Measurements from ENCODE around the gene INPP5J. TPM values are rescaled to one million over a fixed set of nuclear protein-coding genes. Genes with fewer than 3 reads are reported as not detected.
"Not testable (repeated sequence)": the region's sequence is repeated elsewhere in the genome, so short reads cannot be mapped to it uniquely, and the experiment has no call there.

INPP5J gene
- polyA plus RNA-seq, 3 donors = 4.2 to 6.1 (median 5.8) TPM

DNA sequence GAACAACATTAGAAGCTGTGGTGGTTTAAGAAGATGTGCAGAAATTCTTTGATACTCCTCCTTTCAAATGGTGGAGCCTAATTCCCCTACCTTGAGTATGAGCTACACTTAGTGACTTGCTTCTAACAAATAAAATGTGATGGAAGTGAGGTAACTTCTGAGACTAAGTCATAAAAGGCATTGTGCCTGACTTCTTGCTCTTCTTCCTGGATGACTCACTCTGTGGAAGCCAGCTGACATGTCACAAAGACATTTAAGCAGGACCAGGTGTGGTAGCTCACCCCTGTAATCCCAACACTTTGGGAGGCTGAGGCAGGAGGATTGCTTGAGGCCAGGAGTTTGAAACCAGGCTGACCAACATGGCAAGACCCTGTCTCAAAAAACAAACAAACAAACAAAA lies 21.5 kb downstream of the INPP5J start:
- DNase-seq = no peak

DNA sequence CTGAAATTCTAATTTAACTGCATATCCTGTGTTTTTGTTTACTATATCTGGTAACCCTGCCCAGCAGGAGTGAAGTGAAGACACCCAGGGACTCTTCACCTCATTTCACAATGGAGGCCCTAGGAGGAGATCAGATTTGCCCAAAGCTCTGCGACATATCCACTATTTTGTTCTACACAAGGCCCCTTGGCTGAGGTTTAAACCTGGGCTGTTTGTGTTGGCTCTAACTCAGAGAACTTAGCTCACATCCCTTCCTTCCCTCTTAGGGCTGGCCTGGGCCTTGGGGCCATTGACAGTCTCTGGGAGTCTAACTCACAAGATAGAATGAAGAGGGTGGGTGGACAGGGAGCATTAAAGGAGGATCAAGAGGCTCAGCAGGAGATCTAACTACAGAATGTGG lies 25.7 kb downstream of the INPP5J start:
- DNase-seq = no peak

DNA sequence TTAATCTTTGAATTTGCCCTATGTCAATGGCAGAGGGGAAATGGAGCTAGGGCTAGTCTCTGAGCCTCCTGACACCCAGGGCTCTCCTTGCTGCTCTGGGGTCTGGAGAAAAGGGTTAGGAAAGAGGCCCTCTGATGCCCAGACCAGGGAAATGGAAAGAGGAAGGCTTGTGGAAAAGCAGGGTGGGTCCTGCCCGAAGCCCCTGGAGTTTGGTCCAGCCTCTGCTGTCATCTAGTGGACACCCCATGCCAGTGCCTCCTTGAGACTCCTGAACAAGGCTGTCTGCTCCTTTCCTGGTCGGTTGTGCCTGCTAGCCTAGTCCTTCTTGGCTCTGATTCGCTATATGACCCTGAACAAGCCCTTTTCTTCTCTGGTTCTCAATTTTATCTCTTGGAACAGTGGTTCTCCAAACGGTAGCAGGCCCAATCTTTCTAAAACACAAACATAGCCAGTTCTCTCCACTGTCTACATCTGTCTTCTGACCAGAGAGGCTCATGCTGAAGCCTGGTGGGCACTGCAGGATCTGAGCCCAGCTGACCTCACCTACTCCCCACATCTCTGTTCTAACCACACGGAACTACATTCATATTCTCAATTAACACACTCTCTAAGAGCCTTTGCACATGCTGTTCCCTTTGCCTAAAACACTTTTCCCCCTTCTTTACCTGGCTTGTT lies 26.3 kb downstream of the INPP5J start:
- peak; percentile 58 for DNase-seq

DNA sequence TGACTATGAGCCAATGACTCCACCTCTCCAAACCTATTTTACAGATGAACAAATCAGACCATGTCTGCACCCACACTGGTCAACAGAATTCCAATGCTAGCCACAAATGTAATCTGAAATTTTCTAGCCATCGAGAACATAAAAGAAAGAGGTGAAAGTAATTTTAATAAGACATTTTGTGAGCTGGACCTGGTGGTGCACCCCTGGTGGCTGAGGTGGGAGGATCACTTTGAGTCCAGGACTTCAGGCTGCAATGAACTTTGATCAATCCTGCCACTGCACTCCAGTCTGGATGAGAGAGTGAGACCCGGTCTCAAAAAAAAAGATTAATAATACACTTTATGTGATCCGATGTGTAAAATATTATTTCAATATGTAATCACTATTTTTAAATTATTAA lies 27.8 kb downstream of the INPP5J start:
- DNase-seq = no peak

DNA sequence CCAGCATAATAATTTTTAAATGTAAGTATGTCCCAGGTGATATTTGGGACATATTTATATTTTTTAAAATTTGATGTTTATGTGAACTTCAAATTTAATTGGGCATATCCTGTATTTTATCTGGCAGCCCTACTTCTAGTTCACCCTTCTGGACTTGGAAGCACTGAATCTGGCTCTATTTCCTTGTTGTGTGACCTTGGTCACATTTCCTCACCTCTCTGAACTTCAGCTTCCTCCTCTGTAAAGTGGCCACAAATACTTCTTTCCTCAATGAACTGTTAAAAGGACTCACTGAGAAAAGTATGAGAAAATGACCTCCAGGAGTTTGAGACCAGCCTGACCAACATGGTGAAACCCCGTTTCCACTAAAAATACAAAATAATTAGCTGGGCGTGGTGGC lies 29.1 kb downstream of the INPP5J start:
- DNase-seq = no peak

DNA sequence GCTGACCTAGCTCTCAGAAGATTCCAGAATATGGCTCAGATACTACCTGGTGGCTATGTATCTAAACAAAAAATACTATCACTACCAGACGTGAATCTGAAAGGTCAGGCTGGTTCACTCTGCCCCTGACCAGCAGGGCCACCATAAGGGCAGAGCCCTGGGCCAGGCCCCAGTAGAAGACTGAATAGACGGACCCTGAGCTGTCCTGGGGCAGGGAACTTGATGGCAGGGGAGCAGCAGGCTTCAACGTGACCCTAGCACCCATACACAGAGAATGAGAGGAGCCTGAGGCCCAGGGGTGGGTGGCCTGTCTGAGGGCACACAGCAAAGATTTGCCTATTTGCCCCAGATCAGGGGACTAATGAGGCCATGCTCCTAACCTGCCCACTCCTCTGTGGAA lies 30.6 kb downstream of the INPP5J start:
- no peak for DNase-seq

DNA sequence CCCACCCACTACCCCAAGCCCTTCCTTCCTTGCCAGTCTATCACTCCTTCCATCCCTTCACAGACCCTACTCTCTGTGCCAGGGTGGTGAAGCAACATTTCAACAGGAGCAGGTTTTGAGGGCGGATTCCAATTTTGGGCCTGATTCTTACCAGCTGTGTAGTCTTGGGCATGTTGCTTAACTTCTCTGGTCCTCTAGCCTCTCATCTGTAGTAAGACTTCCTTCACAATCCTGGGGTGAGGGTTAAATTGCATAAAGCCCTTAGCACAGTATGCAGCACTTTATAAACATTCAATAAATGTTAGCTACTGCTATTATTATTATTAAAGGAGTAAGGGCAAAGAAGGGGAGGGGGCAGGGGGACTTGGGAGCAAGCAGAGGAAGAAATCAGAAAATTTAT lies 32.2 kb downstream of the INPP5J start:
- DNase-seq = no peak

DNA sequence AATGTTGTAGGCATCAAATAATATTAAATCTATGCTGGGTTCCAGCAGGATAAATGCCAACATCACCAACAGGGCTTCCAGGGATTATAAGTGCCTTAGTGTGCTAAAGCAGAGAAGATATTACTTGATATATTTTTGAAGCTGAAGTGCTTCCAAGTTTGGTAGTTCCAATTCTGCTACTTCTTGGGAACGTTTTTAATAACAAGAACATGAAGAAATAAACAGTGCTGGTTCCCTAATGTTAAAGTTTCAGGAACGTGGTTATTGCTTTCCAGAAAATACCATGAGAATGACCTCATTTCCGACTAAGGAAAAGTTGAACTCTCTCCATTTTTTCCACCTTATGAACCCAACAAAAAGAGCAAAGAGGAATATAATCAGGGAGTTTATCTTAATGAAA lies 32.7 kb downstream of the INPP5J start:
- no peak for DNase-seq

DNA sequence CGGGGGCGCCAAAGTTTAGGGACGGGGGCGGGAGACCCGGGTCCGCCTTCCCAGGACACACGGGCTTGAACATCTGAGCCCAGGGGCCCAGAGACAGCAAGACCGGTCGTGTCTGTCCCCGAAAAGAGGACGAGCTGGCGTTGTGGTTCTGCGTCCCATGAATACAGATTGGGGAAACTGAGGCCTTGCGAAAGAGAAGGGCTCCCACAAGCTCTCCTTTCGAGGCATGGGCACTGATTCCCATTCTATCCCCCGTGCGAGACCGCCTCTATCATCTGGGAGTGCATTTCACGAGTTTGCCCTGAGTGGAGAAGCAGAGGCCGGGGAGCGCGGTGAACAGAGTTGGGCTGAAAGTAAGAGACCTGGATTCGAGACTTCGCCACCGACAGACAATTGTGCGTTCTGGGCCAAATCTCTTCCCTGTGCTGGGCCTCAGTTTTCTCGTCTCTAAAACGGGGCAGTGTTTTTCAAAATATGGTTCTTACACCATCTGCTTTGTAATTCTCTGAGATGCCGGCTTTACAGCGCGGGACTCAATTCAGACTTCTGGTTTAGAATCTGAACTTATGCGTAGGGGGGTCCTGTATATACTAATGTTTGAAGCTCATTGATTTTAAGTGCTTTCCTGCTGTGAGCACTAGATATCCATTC lies 37.7 kb downstream of the INPP5J start:
- no peak for DNase-seq

DNA sequence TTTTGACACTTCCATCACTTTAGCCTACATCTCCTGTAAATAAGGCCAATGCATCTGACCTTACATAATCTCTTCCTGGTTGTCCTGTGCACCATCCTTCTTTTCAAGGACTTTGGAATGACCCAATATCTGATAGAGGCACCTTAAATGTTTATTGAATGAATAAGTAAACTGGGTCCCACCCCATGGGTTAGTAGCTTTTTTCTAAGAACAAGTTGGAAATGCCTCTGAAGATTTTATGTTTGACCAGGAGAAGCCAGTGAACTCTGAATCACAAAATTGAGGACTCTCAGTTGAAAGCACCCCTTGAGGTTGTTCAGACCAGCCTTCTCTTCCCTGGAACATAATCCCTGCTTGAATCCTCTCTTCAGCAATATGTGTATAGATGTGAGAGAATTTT lies 38.6 kb downstream of the INPP5J start:
- DNase-seq = no peak

DNA sequence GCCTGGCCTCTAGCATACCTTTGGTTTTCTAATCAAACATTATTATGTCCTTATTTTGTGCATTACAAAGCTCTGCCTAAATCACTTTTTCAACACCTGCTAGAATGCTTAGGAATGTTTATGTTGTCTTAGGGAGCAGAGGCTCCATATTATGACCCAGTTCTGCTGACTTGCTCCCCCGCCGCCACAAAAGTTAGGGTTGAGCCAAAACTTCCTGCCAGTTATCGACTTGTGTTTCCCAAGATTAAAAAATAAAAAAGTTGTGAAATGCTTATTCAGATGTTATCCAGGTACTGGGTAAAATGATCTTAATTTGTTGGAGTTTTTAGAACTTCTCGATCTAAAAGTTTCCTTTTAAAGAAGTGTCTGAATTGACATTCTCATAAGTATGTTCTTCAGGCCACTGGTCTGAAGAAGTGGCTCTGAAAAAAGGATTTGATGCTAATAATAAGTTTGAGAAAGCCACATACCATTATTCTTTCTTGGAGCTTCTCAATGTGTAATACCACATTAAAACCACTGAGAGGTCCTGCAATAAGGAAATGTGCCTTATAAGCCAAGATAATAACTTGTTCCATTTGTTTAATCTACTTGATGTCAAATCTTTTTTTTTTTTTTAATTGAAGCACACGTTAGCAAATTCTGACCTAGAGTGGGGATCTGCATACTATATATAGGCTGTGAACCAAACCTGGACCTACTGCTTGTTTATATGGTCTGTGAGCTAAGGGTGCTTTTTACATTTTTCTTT lies 39.4 kb downstream of the INPP5J start:
- no peak for DNase-seq

DNA sequence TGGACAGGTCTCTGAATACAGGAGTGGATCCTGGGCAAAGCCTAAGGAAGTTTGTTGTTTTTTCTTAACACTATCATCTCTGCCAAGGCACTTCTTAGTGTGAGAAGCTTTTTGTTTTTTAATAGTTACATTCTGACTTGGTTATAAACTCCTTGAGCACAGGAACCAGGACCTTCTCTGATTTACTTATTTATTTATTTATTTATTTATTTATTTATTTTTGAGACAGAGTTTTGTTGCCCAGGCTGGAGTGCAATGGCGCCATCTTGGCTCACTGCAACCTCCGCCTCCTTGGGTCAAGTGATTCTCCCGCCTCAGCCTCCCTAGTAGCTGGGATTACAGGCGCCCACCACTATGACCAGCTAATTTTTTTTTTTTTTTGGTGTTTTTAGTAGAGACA lies 48.2 kb downstream of the INPP5J start:
- DNase-seq = no peak

DNA sequence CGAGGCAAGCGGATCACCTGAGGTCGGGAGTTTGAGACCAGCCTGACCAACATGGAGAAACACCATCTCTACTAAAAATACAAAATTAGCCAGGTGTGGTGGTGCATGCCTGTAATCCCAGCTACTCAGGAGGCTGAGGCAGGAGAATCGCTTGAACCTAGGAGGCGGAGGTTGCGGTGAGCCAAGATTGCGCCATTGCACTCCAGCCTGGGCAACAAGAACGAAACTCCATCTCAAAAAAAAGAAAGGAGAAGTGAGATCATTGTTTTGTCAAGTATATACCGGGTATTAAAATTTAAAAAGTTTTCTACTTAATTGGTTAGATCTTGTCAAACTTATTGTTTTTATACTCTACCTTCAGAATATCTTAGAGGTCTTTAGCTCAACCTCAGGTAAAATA lies 49.0 kb downstream of the INPP5J start:
- DNase-seq = not testable (repeated sequence)

DNA sequence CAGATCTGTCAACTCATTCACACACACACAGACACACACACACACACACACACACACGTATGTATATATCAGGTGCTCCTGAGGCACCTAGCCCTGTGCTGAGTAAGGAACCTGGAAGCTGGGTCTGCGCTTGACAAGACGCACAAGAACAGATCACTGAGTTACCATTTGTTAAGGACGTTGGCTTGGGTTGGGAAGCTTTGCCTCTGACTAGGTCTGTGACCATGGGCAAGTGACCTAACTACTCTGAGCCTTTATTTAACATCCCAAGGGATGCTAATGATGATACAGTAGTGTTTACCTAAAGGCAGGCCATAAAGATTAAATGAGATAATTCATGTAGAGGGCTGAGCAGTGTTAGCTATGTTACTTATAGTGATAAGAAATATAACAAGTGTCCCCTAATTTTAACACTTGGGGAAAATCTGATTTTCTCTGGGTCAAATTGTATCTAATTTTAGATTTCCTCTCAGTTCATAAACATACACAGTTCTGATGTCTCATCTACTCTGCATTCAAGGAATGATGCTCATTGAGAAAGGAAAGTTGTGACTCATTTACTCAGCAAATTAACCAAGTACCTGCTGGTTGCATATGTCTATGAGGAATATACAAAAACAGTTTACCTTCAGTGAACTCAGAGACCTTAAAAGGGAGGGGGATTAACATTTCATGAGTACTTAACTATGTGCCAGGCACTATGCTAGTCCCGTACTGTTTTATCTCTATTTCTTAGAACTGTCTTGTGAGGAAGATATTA lies 50.8 kb downstream of the INPP5J start:
- DNase-seq = no peak

DNA sequence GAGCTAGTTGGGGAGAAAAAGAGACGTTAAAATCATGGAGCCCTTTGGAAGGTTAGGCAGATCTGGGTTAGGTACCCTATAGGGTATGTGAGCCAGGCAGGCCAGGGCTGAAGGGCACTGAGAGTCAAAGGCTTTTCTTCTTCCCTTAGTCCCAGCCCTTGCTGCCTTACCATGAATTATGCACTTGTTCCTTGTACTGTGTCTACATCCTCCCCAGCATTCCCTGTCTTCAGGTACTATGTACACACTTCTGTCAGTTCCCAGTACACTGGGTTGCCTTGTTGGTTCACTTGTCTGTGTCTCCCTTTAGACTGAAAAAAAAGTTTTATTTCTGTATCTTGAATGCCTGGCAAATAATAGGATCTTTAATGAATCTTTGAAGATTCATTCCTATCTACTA lies 54.2 kb downstream of the INPP5J start:
- no peak for DNase-seq

DNA sequence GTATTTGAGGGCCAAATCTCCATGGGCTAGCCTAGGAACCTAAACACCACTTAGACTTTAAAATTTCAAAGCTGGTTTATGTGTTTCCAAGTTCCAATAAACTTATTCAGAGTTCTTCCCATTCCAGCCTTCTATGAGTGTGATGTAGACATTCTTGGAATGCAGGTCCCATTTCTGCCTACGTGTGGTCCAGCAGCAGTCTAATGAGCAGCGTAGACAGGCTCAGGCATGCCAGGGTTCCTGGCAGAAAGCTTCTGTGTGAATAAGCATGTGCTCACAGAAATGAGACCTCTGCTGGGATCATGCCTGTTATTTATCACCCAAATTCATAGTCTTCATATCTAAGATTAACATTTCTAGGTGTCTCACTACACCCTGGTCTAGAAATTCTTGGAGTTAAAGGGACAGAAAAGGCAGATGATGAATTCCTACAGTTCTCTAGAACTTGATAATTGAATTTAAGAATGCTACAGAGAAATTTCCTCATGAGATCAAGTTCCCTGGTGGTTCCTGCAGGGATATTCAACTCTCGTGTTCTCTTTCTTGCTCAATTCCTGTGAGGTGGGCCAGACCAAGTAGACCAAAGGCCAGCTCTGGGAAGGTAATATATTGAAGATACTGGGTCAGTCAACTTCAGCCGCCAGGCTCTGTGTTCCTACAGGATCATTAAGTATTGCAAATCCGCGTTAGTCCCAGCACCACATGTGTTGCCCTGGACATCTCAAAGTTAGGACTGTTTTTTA lies 54.8 kb downstream of the INPP5J start:
- DNase-seq = no peak

DNA sequence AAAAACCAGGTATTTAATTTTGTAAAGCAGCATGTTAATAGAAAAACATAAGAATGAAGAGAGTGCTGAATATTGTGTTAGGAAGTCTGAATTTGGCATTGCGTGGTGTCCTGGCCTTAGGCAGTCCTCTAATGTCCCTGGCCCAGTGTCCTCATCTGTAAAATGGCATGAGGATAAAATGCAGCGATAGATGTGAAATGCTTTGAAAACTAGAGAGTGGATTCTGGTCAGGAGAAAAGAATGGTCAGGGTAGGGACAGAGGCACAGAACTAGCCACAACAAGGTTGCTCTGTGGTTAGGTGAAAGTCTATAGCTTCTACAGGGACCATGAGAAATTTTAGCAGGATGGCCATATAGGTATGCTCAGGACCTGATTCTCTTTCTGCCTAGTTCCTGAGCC lies 56.1 kb downstream of the INPP5J start:
- DNase-seq = no peak

DNA sequence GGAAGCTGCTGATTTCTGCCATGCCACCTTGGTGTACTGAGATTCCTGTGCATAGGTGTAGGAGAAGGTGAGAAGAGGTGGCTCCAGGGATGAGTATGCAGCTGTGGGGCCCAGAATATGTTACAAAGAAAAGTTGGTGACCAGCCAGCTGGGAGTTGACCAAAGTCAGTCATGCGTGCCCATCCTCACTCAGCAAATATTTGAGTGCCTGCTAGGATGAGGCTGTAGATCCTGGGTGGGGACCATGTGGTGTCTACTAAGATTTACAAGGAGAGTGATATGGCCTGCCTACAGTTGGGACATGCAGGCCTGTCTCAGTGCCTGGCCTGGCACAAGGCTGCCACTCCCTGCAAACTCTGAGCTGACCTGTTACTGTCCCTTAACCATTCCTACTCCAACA lies 56.6 kb downstream of the INPP5J start:
- peak; percentile 21 for DNase-seq

DNA sequence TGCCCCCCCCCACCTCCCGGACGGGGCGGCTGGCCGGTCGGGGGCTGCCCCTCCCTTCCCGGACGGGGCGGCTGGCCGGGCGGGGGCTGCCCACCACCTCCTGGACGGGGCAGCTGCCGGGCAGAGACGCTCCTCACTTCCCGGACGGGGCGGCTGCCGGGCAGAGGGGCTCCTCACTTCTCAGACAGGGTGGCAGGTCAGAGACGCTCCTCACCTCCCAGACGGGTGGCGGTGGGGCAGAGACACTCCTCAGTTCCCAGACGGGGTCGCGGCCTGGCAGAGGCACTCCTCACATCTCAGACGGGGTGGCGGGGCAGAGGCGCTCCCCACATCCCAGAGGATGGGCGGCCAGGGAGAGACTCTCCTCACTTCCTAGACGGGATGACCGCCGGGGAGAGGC lies 61.2 kb downstream of the INPP5J start:
- DNase-seq = no peak
